SK-MEL-5 (cell line): ENCODE measurements around the gene THTPA. TPM values are rescaled to one million over a fixed set of nuclear protein-coding genes. Genes with fewer than 3 reads are reported as not detected.
A peak's percentile ranks its signal among the peaks of the same experiment; 100 is the strongest.

Experiments used
- DNase-seq: peaks from one replicate; pipeline ENCODE4 v3.0.0-alpha.2; 2016; ENCODE audit warnings: low read depth, low spot score
- in situ Hi-C: cut with HindIII; loops from 2 replicates; pipeline ENCODE4 v1.10.0; 2016; ENCODE audit warnings: low sequenced_read_pairs, high pct_unique_total_duplicates, low pct_unique_long_range_greater_than_20kb
- total RNA-seq: library from RNA; depleted of rRNA; stranded (reverse); fragments of >200 nt; shearing (Covaris generic); gene quantifications from 2 replicates; pipeline ENCODE4 v1.2.3, GENCODE V29; 2014

THTPA gene
- total RNA-seq, 1 experiment from 2014 or later: 9.5 TPM

GRCh38 chr14:23546450-23547035 is 9.5 kb upstream of the THTPA start:
- DNase-seq: no peak
- in situ Hi-C loops: no loop called here

- in situ Hi-C loops: no loop called here
- DNase-seq: no peak
These were observed 8.1 kb upstream of the THTPA start for GRCh38 chr14:23547924-23548323.

GRCh38 chr14:23548351-23549318 is 7.4 kb upstream of the THTPA start:
- in situ Hi-C loops: no loop called here
- no peak for DNase-seq

GRCh38 chr14:23550131-23550811 is 5.8 kb upstream of the THTPA start:
- no peak for DNase-seq
- in situ Hi-C loops: no loop called here

- no peak for DNase-seq
These were observed 5.2 kb upstream of the THTPA start for GRCh38 chr14:23550812-23551265.

GRCh38 chr14:23551266-23552028 is 4.6 kb upstream of the THTPA start, which contains the start of gene ZFHX2:
TSS of gene ZFHX2 (minus strand) at chr14:23551765. CDS start at chr14:23535325, 16,440 bp downstream.
- in situ Hi-C loops: no loop called here
- peak; percentile 75 for DNase-seq

More at GRCh38 chr14:23550812-23551265, 5.2 kb upstream of the THTPA start:
- in situ Hi-C loops: no loop called here

GRCh38 chr14:23555533-23555881 is 564 bp upstream of the THTPA start:
- DNase-seq: no peak
- in situ Hi-C loops: no loop called here

GRCh38 chr14:23556700-23557440 is 799 bp downstream of the THTPA start:
- in situ Hi-C loops: no loop called here
- DNase-seq: no peak

- in situ Hi-C loops: no loop called here
- DNase-seq: no peak
These were observed 1.4 kb downstream of the THTPA start for GRCh38 chr14:23557521-23557920.

- in situ Hi-C loops: no loop called here
- DNase-seq: no peak
These were observed 1.9 kb downstream of the THTPA start for GRCh38 chr14:23557946-23558345.

- in situ Hi-C loops: no loop called here
These were observed 2.4 kb downstream of the THTPA start for GRCh38 chr14:23558346-23559009.

GRCh38 chr14:23559010-23559925 is 3.2 kb downstream of the THTPA start:
- peak; percentile 65 for DNase-seq
- in situ Hi-C loops: no loop called here

More at GRCh38 chr14:23558346-23559009, 2.4 kb downstream of the THTPA start:
- DNase-seq: no peak

GRCh38 chr14:23559926-23560520 is 4.0 kb downstream of the THTPA start:
- in situ Hi-C loops: no loop called here
- DNase-seq: no peak

- DNase-seq: no peak
- in situ Hi-C loops: no loop called here
These were observed 5.2 kb downstream of the THTPA start for GRCh38 chr14:23561259-23561658.
